Jurkat, Clone E6-1 (cell line): ENCODE results near the gene MYMX.
"Not testable (repeated sequence)": the region's sequence is repeated elsewhere in the genome, so short reads cannot be mapped to it uniquely, and the experiment has no call there.

ENCODE experiments used
- DNase-seq: peaks from one replicate; pipeline ENCODE4 v3.0.0-alpha.2; 2011; ENCODE audit warnings: low read depth, low spot score
- H3K4me3 ChIP-seq: 2 replicates; pipeline ENCODE4 v1.5.1; 2011; ENCODE audit warnings: mild to moderate bottlenecking, low read length, control low read depth, moderate library complexity

Gene MYMX

DNA sequence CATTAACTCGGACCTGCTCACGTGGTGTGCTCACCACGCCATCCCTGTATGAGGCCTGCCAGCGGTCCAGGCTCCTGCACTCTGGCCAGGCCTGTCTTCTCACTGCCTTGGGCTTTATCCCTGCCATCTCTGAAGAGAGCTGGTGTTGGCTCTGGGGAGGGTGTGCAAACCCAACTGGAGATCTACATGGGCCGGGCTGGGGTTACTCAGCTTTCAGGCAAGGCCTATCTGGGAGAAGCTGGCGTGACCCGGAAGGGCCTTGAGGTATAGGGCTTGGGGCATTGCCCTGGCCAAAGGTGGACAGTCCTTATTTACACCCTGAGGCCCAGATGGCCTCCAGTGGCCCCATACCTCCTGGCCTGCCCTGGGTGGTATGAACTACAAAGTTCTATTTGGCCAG lies 11.7 kb downstream of the MYMX start:
- DNase-seq = no peak
- no peak overlapping the region for H3K4me3 ChIP-seq

DNA sequence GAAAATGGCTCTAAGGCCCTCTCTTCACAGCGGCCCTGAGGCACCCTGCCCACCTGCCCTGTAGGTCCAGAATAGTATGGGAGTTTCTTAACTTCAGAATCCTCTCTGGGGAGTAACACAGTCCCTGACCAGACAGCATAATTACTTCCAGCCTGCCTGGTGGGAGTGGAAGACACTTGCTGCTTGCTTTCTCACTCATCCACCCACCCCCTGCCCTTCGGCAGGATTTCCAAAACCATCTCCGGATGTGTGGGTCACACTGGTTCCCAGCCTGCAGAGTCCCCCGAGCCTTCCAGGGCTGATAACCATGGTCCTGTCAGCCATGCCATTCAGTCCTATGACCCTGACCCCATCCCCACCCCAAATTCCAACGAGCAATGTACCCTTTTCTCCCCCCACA lies 12.1 kb downstream of the MYMX start:
- H3K4me3 ChIP-seq = no peak overlapping the region
- no peak for DNase-seq

DNA sequence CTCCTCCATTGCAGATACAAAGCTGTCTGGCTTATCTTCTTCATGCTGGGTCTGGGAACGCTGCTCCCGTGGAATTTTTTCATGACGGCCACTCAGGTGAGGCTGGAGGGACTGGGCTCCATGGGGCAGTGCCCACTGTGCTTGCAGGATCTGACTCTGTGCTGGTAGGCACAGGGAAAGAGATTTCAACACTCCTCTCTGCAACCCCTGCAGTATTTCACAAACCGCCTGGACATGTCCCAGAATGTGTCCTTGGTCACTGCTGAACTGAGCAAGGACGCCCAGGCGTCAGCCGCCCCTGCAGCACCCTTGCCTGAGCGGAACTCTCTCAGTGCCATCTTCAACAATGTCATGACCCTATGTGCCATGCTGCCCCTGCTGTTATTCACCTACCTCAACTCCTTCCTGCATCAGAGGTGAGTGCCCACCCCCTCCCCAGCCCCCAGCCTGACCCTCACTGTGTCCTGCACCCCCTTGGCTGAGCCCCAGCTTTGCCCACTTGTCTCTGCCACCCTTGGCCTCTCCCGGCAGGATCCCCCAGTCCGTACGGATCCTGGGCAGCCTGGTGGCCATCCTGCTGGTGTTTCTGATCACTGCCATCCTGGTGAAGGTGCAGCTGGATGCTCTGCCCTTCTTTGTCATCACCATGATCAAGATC lies 12.8 kb downstream of the MYMX start:
- DNase-seq = no peak

DNA sequence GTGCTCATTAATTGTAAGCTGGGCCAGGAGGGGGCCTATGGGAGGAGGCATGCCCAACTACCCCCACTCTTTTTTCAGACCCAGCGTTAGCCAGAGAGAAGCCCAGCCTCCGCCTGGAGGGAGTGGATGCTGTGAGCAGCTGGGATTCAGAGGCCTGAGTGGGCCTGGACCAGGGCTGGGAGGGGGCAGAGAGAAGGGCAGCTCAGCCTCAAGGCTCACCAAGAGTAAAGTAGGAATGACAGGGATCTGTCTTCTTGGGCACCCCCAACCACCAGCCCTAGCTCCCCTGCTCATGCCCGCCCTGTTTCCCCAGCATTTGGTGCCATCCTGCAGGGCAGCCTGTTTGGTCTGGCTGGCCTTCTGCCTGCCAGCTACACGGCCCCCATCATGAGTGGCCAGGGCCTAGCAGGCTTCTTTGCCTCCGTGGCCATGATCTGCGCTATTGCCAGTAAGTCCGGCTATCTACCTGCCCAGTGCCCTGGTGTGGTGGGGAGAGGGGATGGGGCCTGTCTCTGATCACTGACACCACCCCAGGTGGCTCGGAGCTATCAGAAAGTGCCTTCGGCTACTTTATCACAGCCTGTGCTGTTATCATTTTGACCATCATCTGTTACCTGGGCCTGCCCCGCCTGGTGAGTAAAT lies 13.4 kb downstream of the MYMX start:
- no peak for DNase-seq
- H3K4me3 ChIP-seq = no peak overlapping the region

More for the DNA sequence above, 12.8 kb downstream of the MYMX start:
- no peak overlapping the region for H3K4me3 ChIP-seq

DNA sequence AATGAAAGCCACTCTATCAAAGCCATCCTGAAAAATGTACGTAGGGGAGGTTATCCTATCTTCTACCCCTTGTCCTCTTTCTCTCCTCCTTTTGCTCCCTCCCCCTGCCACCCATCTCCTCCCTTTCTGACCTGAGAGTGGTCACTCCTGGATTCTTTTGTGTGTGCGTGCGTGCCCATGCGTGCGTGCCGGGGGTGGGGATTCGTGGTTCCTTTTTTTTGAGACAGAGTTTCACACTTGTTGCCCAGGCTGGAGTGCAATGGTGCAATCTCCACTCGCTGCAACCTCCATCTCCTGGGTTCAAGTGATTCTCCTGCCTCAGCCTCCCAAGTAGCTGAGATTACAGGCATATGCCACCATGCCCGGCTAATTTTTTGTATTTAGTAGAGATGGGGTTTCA lies 14.7 kb downstream of the MYMX start:
- DNase-seq, H3K4me3 ChIP-seq: not testable (repeated sequence)

DNA sequence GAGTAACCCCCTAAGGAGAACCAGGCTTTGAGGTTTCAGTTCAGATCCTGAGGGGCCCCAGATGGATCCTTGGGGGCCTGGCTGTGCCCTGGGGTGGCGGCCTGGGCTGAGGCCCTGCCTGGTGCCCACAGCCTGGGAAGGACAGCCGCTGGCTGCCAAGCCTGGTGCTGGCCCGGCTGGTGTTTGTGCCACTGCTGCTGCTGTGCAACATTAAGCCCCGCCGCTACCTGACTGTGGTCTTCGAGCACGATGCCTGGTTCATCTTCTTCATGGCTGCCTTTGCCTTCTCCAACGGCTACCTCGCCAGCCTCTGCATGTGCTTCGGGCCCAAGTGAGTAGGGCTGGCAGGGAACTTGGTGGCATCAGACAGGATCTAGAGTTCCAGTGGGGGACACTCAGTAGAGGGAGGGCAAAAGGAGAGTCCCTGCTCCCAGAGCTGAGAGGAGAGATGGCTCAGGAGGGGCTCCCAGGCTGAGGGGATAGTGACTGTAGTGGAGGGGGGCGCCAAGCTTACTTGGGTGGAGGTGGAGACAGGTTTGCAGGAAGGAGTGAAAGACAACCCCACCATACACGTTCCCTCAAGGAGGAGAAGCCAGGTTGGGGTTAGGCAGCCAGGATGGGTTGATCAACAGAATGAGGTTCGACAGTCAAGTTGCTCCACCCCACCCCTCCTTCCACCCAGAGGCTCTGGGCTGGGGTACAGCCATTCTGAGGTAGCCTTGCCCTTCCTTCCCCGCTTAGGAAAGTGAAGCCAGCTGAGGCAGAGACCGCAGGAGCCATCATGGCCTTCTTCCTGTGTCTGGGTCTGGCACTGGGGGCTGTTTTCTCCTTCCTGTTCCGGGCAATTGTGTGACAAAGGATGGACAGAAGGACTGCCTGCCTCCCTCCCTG lies 16.2 kb downstream of the MYMX start:
- no peak overlapping the region for H3K4me3 ChIP-seq
- DNase-seq = no peak

DNA sequence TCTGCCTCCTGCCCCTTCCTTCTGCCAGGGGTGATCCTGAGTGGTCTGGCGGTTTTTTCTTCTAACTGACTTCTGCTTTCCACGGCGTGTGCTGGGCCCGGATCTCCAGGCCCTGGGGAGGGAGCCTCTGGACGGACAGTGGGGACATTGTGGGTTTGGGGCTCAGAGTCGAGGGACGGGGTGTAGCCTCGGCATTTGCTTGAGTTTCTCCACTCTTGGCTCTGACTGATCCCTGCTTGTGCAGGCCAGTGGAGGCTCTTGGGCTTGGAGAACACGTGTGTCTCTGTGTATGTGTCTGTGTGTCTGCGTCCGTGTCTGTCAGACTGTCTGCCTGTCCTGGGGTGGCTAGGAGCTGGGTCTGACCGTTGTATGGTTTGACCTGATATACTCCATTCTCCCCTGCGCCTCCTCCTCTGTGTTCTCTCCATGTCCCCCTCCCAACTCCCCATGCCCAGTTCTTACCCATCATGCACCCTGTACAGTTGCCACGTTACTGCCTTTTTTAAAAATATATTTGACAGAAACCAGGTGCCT lies 16.9 kb downstream of the MYMX start:
- no peak overlapping the region for H3K4me3 ChIP-seq
- no peak for DNase-seq

DNA sequence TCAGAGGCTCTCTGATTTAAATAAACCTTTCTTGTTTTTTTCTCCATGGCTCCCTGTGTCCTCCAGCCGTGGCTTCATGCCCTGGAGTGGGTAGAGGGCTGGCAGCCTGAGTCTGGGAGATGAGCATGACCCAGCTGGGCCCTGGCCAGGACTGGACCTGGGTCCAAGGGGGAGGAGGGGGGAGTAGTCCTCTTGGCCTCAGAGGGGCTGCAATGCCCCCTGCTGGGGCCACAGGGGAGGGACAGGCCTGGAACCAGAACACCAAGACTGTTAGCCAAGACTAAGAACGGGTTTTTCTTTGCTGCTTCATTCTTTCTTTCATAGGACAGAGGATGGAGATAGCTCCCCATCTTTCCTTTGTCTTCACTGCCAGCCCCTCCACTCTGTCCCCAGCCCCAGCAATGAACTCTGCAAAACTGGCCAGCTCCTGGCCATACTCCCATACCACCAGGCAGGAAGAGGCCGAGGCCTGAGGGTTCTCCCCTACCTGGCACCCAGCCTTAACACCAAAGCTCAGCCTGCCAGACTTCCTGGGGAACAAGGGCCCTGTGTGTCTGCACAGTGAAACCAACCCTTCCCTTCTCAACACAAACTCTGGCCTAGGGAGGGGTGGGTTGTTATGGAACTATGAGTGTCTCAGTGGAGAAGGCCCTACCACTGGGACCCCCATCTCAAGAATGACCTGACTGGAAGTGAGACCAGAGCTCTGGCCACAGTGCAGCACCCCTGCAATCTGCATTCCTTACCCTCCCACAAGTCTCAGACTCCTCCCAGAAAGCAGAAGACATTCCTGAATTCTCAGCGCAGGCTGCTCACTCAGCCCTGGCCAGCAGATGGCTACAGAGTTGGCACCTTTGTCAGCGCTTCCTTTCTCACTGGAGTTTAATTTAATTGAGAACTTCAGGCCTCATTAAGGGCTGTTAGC lies 17.6 kb downstream of the MYMX start:
- DNase-seq = no peak
- no peak overlapping the region for H3K4me3 ChIP-seq

DNA sequence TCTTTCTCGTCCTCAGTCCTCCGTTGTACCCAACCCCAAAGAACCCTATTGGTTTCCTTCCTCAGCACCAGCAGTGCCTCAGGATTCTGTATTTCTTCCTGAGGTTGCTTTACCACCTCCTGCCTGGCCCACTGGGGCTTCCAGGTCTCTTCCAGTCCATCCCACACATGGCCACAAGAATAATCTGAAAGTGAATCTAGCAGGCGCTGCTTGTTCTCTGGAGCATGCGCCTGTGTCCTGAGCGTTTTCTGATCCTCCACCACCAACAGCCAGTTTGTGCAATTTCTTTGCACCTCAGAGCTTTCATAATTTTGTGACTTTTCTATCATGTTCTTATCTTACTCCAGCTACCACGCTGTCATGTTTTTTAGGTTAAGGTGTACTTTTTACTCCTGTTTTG lies 18.5 kb downstream of the MYMX start:
- no peak overlapping the region for H3K4me3 ChIP-seq
- DNase-seq = no peak

DNA sequence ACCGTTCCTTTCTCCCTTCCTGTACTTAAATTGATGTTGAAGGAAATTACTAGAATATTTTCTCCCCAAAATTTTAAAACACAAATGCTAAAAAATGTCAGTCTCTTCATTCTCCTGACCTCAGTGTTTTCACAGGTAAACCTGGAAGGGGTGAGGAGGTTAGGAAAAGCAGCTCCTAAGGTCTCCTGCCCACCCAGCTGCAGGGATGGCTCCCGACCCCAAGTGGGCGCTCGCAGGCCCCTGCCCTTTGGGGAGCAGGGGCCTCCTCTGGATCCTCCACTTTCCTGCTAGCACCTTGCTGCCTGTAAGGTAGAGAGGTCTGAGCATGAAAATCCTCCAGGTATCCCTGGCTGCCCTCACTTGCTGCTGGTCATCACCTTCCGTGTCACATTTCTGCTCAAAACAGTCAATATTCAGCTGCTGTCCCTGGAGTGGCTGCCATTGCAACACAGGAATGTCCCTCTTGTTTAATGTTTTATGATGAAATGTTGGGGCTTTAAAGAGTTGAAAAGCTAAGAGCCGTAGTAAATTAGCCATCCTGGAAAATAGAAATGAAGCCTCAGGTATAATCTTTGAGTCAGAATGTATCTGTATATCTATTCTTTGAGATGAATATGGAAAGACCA lies 19.3 kb downstream of the MYMX start:
- no peak for DNase-seq
- H3K4me3 ChIP-seq = no peak overlapping the region

DNA sequence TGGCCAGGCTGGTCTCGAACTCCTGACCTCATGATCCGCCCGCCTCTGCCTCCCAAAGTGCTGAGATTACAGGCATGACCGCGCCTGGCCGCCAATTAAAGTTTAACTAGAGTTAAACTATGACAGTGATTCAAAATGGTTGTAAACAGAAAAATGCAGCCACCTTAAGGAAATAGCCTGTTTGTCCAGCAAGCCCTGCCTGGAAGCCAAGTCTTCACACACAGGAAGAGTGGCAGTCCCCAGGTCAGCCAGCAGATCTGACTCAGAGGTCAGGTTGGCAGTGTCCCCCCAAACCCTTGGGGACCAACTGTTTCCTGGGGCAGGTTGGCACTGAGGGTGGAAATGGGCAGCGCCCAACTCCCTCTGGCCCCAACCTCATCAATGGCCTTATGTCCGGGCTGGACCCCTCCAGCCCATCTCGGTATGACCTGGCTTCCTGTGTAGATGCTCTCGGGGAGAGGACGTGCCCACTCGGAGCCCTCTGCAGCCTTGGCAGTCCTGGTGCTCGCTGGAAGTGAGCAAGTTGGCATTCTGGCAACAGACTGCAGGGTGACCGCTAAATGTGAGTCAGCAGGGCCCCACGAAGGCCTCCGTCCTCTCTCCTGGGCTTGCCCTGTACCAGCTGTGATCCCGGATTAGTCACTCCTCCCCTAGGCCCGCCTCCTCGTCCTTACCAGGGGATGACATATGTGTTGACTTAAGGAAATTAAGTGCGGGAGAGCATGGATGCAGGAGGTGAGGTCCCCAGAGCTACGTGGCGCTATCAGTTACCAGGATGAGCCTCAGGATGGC lies 20.5 kb downstream of the MYMX start:
- DNase-seq = no peak
- H3K4me3 ChIP-seq = peak overlapping the region; percentile 62

DNA sequence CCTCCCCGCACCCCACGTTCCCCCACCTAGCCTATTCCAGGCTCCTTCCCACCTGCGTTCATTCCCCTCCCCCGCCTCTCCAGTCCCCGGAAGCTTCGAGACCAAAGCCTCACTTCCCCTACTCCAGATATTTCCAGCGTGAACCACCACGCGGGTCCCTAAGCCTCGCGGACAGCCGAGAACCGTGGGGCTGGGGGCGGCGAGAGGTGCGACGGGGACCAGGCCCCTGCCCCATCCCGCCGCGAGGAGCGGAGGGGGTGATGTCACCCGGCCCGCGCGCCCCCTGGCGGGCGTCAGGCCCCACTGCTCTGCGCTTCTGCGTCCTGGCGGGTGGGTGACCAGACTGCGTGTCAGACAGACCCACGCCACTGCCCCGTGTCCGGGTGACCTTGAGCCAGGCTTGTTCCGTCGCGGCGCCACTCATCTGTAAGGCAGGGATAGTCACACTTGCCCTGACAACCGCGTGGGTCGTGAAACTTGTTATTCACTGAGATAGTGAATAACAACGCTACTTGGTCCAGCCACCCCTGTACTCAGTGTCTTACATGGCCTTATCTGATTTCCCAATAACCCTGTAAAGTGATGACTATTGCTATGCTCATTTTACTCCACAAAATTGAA lies 21.2 kb downstream of the MYMX start:
- no peak for DNase-seq
- peak overlapping the region; percentile 62 for H3K4me3 ChIP-seq

DNA sequence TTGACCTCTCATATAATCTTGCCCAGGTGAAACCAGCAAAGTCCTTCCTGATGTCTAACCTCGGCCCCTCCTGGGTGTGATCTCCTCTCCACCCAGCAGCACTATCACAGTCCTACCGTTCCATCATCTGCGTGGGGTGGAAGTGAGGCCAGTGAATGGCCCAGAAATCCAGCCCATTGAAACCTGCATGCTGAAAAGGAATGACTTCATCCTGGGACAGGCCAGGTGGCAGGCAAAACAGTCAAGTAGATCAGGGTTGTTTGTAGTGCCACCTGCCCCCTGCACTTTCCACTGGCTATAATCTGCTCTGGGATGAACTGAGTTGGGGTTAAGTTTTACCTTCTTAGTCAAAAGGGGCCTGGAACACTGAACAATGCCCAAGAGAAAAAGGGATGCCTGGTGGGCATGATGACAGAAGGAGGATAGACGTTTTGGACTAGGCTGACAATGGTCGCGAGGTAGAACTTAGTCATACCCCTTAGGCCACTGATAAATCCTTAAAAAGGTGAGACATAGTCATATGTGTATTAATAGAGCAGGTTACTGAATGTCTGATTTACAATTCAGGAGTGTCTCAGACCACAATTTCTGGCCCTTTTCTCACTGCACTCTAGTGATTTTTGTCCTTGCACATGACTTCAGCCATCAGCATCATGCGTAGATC lies 22.1 kb downstream of the MYMX start:
- no peak overlapping the region for H3K4me3 ChIP-seq
- DNase-seq = no peak

DNA sequence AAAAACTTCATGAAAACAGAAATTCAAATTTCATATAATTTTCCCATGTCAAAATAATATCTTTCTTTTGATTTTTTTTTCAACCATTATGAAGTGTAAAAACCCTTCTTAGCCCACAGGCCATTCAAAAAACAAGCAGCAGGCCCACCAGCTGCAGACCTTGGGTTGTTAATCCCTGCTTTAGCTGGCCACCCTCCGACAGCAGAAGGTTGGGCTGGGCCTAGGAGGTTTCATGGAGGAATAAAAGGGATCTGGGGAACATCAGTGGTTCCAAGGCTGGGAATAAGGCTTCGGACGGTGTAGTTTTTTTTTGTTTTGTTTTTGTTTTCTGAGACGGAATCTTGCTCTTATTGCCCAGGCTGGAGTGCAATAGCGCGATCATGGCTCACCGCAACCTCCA lies 26.6 kb downstream of the MYMX start:
- no peak overlapping the region for H3K4me3 ChIP-seq
- DNase-seq = no peak

DNA sequence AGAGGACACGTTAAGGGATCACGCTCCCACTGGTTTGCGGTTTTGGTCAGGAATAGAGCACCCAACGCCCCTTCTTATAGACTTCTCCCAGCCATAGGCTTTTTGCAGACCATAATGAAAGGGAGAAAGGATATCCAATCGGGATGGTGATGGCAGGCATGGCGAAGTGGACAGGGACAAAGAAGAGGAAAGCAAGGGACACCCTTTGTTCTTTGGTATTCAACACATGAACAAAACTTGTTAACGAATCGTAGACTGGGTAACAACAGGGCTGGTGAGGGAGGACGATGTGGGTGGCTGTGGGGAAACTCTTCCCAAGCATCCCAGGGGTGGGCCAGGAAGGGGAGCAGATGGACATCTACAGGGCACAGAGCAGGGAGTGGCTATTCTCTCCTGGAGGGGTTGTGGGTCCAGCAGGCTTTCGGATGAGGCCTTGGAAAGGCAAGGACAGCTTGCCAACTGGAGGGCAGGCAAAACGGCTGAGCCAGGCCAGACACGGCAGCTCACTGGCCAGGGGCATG lies 28.7 kb downstream of the MYMX start:
- peak overlapping the region; percentile 100 for H3K4me3 ChIP-seq
- no peak for DNase-seq

DNA sequence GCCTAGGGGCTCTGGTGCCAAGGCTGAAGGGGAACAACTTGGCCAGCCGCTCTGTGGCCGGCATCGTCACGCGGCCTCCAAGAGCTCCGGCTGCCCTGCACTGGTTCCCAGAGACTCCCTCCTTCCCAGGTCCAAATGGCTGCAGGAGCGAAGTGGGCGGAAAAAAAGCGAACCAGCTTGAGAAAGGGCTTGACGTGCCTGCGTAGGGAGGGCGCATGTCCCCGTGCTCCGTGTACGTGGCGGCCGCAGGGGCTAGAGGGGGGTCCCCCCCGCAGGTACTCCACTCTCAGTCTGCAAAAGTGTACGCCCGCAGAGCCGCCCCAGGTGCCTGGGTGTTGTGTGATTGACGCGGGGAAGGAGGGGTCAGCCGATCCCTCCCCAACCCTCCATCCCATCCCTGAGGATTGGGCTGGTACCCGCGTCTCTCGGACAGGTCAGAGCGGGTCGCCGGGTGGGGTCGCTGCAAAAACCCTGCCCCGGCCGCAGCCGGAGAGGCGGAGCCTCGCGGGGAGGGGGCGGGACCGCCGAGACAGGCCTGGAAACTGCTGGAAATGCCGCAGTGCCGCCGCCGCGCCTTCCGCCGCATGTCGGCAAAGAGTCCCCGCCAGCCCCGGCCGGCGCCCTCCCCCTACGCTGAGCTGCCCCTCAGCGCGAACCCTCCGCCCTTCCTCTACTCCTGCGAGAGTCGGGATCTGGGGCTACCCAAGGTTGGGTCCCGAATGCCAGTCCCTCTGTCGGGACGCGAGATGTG lies 29.4 kb downstream of the MYMX start:
- peak; percentile 65 for DNase-seq
- peak overlapping the region; percentile 100 for H3K4me3 ChIP-seq
